Endodermal cell (in vitro differentiated cells): ENCODE results near the gene WDR37. TPM values are rescaled to one million over a fixed set of nuclear protein-coding genes. Genes with fewer than 3 reads are reported as not detected.

Experiments used
- DNase-seq: peaks from one replicate; pipeline ENCODE4 v3.0.0-alpha.2; 2017
- H3K27ac ChIP-seq: 2 replicates; pipeline ENCODE4 v1.5.1; 2013; ENCODE audit warnings: mild to moderate bottlenecking, low read depth, low read length, moderate library complexity
- H3K27me3 ChIP-seq: 2 replicates; pipeline ENCODE4 v1.6.1; 2013; ENCODE audit warnings: mild to moderate bottlenecking, low read length, moderate library complexity; ENCODE audit not compliant: insufficient read depth, control insufficient read depth, poor library complexity, severe bottlenecking
- H3K36me3 ChIP-seq: 2 replicates; pipeline ENCODE4 v1.7.0; 2013; ENCODE audit warnings: mild to moderate bottlenecking, low read length, moderate library complexity; ENCODE audit not compliant: control insufficient read depth, insufficient read depth
- H3K4me1 ChIP-seq: one replicate; pipeline ENCODE4 v1.7.0; 2013; ENCODE audit warnings: low read length; ENCODE audit not compliant: control insufficient read depth, insufficient read depth
- H3K4me3 ChIP-seq: 2 replicates; pipeline ENCODE4 v1.5.1; 2013; ENCODE audit warnings: mild to moderate bottlenecking, low read length, moderate library complexity
- H3K9ac ChIP-seq: 2 replicates; pipeline ENCODE4 v1.6.1; 2013; ENCODE audit warnings: mild to moderate bottlenecking, low read length, moderate library complexity; ENCODE audit not compliant: poor library complexity, severe bottlenecking; ENCODE audit errors: extremely low read depth
- H3K9me3 ChIP-seq: 2 replicates; pipeline ENCODE4 v1.6.1; 2013; ENCODE audit warnings: mild to moderate bottlenecking, low read length, moderate library complexity; ENCODE audit not compliant: control insufficient read depth
- H3K27ac Mint-ChIP-seq: 2 replicates; pipeline ENCODE4 v1.8.0; 2020; ENCODE audit warnings: mixed read lengths
- H3K27me3 Mint-ChIP-seq: 2 replicates; pipeline ENCODE4 v1.8.0; 2021; ENCODE audit warnings: mild to moderate bottlenecking, mixed read lengths; ENCODE audit not compliant: insufficient read depth
- H3K36me3 Mint-ChIP-seq: 2 replicates; pipeline ENCODE4 v1.8.0; 2020; ENCODE audit warnings: low read depth, mixed read lengths
- H3K4me1 Mint-ChIP-seq: 2 replicates; pipeline ENCODE4 v1.8.0; 2020; ENCODE audit warnings: mixed read lengths
- H3K4me3 Mint-ChIP-seq: 2 replicates; pipeline ENCODE4 v1.8.0; 2020; ENCODE audit warnings: mild to moderate bottlenecking, moderate library complexity, mixed read lengths
- H3K9me3 Mint-ChIP-seq: 2 replicates; pipeline ENCODE4 v1.8.0; 2020; ENCODE audit warnings: mild to moderate bottlenecking, mixed read lengths
- CTCF ChIP-seq: fragments of 200-600 bp; sonication (generic); conservative IDR thresholded peaks from 2 replicates; pipeline ENCODE4 v1.5.0; 2021; ENCODE audit warnings: antibody characterized with exemption, mild to moderate bottlenecking
- WGBS, 2 experiments: methylation state at CpG; one replicate each; pipeline versions ENCODE4 v1.1.5 to v1.1.7; 2013; ENCODE audit warnings: missing lambda C conversion rate in 2 of 2, mixed read lengths in 1 of 2; ENCODE audit not compliant: insufficient coverage in 1 of 2, insufficient read length in 1 of 2; 5-methylcytosine and 5-hydroxymethylcytosine counted together
- total RNA-seq, 2 donors: library from RNA; stranded (reverse); fragmentation: NEBNext Ultra II Directional in 1 of 2; extraction: Animal tissue kit (Norgen Biotek cat#: 25700) in 1 of 2; gene quantifications; 2 replicates in 1 of 2; 3 replicates in 1 of 2; pipeline ENCODE4 v1.2.1, GENCODE V29; 2021

The WDR37 gene
- total RNA-seq, 2 donors from 2014 or later = 10.7 TPM

GRCh38 chr10:1155791-1156615 lies 99.8 kb downstream of the WDR37 start:
- Mint-ChIP-seq H3K4me1 (peaks cover 11% of the 10 kb centered on the region), H3K27ac (no peak overlapping the region), H3K27me3 (peaks cover 5% of the 10 kb centered on the region), H3K36me3 (no peaks in the 10 kb centered on the region), H3K4me3 (no peak overlapping the region), H3K9me3 (no peaks in the 10 kb centered on the region)
- no peaks in the 10 kb centered on the region for H3K27me3 ChIP-seq
- H3K4me1 ChIP-seq = no peaks in the 10 kb centered on the region
- H3K9ac ChIP-seq = no peak overlapping the region
- DNase-seq = peak; percentile 37
- no peak overlapping the region for H3K27ac ChIP-seq
- H3K4me3 ChIP-seq = no peak overlapping the region
- no peak for TF ChIP-seq CTCF
- no peaks in the 10 kb centered on the region for H3K36me3 ChIP-seq
- no peaks in the 10 kb centered on the region for H3K9me3 ChIP-seq
- 81 to 88% methylated on average over 10 to 20 of the region's 20 CpGs for WGBS, 2 experiments

GRCh38 chr10:1156616-1156886 lies 100.4 kb downstream of the WDR37 start:
- Histone ChIP-seq H3K36me3 (no peaks in the 10 kb centered on the region), H3K4me3 (no peak overlapping the region), H3K4me1 (no peaks in the 10 kb centered on the region), H3K9me3 (no peaks in the 10 kb centered on the region), H3K27me3 (no peaks in the 10 kb centered on the region), H3K27ac (no peak overlapping the region), H3K9ac (no peak overlapping the region)
- Mint-ChIP-seq H3K27me3 (peaks cover 5% of the 10 kb centered on the region), H3K27ac (no peak overlapping the region), H3K4me3 (no peak overlapping the region), H3K36me3 (no peaks in the 10 kb centered on the region), H3K4me1 (peaks cover 7% of the 10 kb centered on the region), H3K9me3 (no peaks in the 10 kb centered on the region)
- 91 to 98% methylated on average over 5 to 8 of the region's 8 CpGs for WGBS, 2 experiments
- TF ChIP-seq CTCF = no peak
- DNase-seq = no peak

GRCh38 chr10:1156921-1157614 lies 100.9 kb downstream of the WDR37 start:
- WGBS, 2 experiments = 93 to 94% methylated on average over 12 to 17 of the region's 17 CpGs
- no peak overlapping the region for H3K27ac Mint-ChIP-seq
- TF ChIP-seq CTCF = no peak

More at GRCh38 chr10:1156921-1157614, 100.9 kb downstream of the WDR37 start:
- no peak for DNase-seq
- no peak overlapping the region for H3K4me3 ChIP-seq
- H3K27me3 ChIP-seq = no peaks in the 10 kb centered on the region
- Mint-ChIP-seq H3K9me3 (no peaks in the 10 kb centered on the region), H3K27me3 (peaks cover 5% of the 10 kb centered on the region), H3K4me1 (peaks cover 4% of the 10 kb centered on the region), H3K36me3 (no peaks in the 10 kb centered on the region), H3K4me3 (no peak overlapping the region)
- no peak overlapping the region for H3K27ac ChIP-seq
- no peaks in the 10 kb centered on the region for H3K36me3 ChIP-seq
- no peaks in the 10 kb centered on the region for H3K9me3 ChIP-seq
- H3K9ac ChIP-seq = no peak overlapping the region
- H3K4me1 ChIP-seq = no peaks in the 10 kb centered on the region
